ENCODE results near the gene GABRR2. TPM values are rescaled to one million over a fixed set of nuclear protein-coding genes. Genes with fewer than 3 reads are reported as not detected.

Gene GABRR2
- total and polyA plus RNA-seq, 2 experiments from 2014 or later, result 0.87 to 0.94 TPM

- H3K79me2 ChIP-seq, result no peaks in the 10 kb centered on the region
- H3K9me2 ChIP-seq (replicated peaks; ENCODE audit: insufficient read depth), result no peaks in the 10 kb centered on the region
- H3K9me3 ChIP-seq (ENCODE audit: low read depth), result no peaks in the 10 kb centered on the region
- peaks cover 6% of the 10 kb centered on the region for H3K4me1 ChIP-seq (ENCODE audit: insufficient read depth)
- no peaks in the 10 kb centered on the region for H3K36me3 ChIP-seq (replicated peaks; ENCODE audit: insufficient read depth, low read depth)
- no peak overlapping the region for H2AFZ ChIP-seq
- no peak overlapping the region for H3K4me3 ChIP-seq
- TF ChIP-seq CTCF (IDR thresholded peaks at IDR 0.05; ENCODE audit: poor library complexity) (no peak), EZH2 (IDR thresholded peaks at IDR 0.05; ENCODE audit: borderline replicate concordance) (no peak), EZH2phosphoT487 (IDR thresholded peaks at IDR 0.05; ENCODE audit: low read depth, severe bottlenecking, unreplicated experiment) (no peak)
- no peaks in the 10 kb centered on the region for H3K27me3 ChIP-seq
- DNase-seq (ENCODE audit: low spot score), result no peak
- H3K4me2 ChIP-seq, result no peak overlapping the region
- 94% methylated on average over 6 of the region's 6 CpGs for WGBS (ENCODE audit: low lambda C conversion rate, missing lambda C conversion rate)
- no peak overlapping the region for H3K27ac ChIP-seq
- H4K20me1 ChIP-seq (ENCODE audit: insufficient read depth, poor library complexity, severe bottlenecking), result no peaks in the 10 kb centered on the region
Measured at GRCh38 chr6:89257346-89257745, 57.8 kb downstream of the GABRR2 start.

GRCh38 chr6:89255417-89255816 is 59.7 kb downstream of the GABRR2 start:
- Histone ChIP-seq H3K9me2 (replicated peaks; ENCODE audit: insufficient read depth) (no peaks in the 10 kb centered on the region), H3K27me3 (no peaks in the 10 kb centered on the region), H3K9me3 (ENCODE audit: low read depth) (no peaks in the 10 kb centered on the region), H3K4me3 (no peak overlapping the region), H2AFZ (no peak overlapping the region), H3K36me3 (replicated peaks; ENCODE audit: insufficient read depth, low read depth) (no peaks in the 10 kb centered on the region), H3K4me2 (no peak overlapping the region), H4K20me1 (ENCODE audit: insufficient read depth, poor library complexity, severe bottlenecking) (no peaks in the 10 kb centered on the region), H3K27ac (no peak overlapping the region), H3K79me2 (no peaks in the 10 kb centered on the region), H3K4me1 (ENCODE audit: insufficient read depth) (no peaks in the 10 kb centered on the region)
- 95% methylated on average over 4 of the region's 4 CpGs for WGBS (ENCODE audit: low lambda C conversion rate, missing lambda C conversion rate)
- TF ChIP-seq EZH2phosphoT487 (IDR thresholded peaks at IDR 0.05; ENCODE audit: low read depth, severe bottlenecking, unreplicated experiment) (no peak), CTCF (IDR thresholded peaks at IDR 0.05; ENCODE audit: poor library complexity) (no peak), EZH2 (IDR thresholded peaks at IDR 0.05; ENCODE audit: borderline replicate concordance) (no peak)
- no peak for DNase-seq (ENCODE audit: low spot score)

GRCh38 chr6:89254569-89254968 is 60.5 kb downstream of the GABRR2 start:
- H3K36me3 ChIP-seq (replicated peaks; ENCODE audit: insufficient read depth, low read depth), result no peaks in the 10 kb centered on the region
- no peaks in the 10 kb centered on the region for H3K79me2 ChIP-seq

More at GRCh38 chr6:89254569-89254968, 60.5 kb downstream of the GABRR2 start:
- Histone ChIP-seq H3K4me2 (no peak overlapping the region), H4K20me1 (ENCODE audit: insufficient read depth, poor library complexity, severe bottlenecking) (no peaks in the 10 kb centered on the region), H2AFZ (no peak overlapping the region), H3K4me1 (ENCODE audit: insufficient read depth) (no peaks in the 10 kb centered on the region), H3K9me2 (replicated peaks; ENCODE audit: insufficient read depth) (no peaks in the 10 kb centered on the region), H3K9me3 (ENCODE audit: low read depth) (no peaks in the 10 kb centered on the region), H3K27me3 (no peaks in the 10 kb centered on the region), H3K27ac (no peak overlapping the region), H3K4me3 (no peak overlapping the region)
- TF ChIP-seq CTCF (IDR thresholded peaks at IDR 0.05; ENCODE audit: poor library complexity), result no peak
- TF ChIP-seq EZH2phosphoT487 (IDR thresholded peaks at IDR 0.05; ENCODE audit: low read depth, severe bottlenecking, unreplicated experiment), result no peak
- TF ChIP-seq EZH2 (IDR thresholded peaks at IDR 0.05; ENCODE audit: borderline replicate concordance), result no peak
- DNase-seq (ENCODE audit: low spot score), result no peak
